Mesodermal cell (in vitro differentiated cells): ENCODE data around the gene KCNAB3.

Experiments
- H3K27ac ChIP-seq: 2 replicates; pipeline ENCODE4 v1.7.0; 2013; ENCODE audit warnings: mild to moderate bottlenecking, low read depth, low read length, moderate library complexity; ENCODE audit not compliant: severe bottlenecking
- H3K36me3 ChIP-seq: 2 replicates; pipeline ENCODE4 v1.7.1; 2013; ENCODE audit warnings: mild to moderate bottlenecking, low read length, moderate library complexity; ENCODE audit not compliant: control insufficient read depth, insufficient read depth
- H3K4me1 ChIP-seq: one replicate; pipeline ENCODE4 v1.7.1; 2013; ENCODE audit warnings: mild to moderate bottlenecking, low read length; ENCODE audit not compliant: insufficient read depth, control insufficient read depth, poor library complexity, severe bottlenecking
- H3K4me3 ChIP-seq: 2 replicates; pipeline ENCODE4 v1.7.0; 2013; ENCODE audit warnings: low read length, control low read depth, mild to moderate bottlenecking; ENCODE audit not compliant: insufficient read depth, poor library complexity, severe bottlenecking; ENCODE audit errors: extremely low read depth
- H3K9me3 ChIP-seq: 2 replicates; pipeline ENCODE4 v1.7.1; 2013; ENCODE audit warnings: mild to moderate bottlenecking, low read length, moderate library complexity; ENCODE audit not compliant: control insufficient read depth
- WGBS, 2 experiments: methylation state at CpG; one replicate each; pipeline ENCODE4 v1.1.5; 2013; ENCODE audit warnings: missing lambda C conversion rate in 2 of 2; ENCODE audit not compliant: insufficient coverage in 2 of 2; 5-methylcytosine and 5-hydroxymethylcytosine counted together

The KCNAB3 gene

GRCh38 chr17:7940743-7941142 is 11.1 kb upstream of the KCNAB3 start:
- Histone ChIP-seq H3K36me3 (peaks cover 88% of the 10 kb centered on the region), H3K4me1 (no peaks in the 10 kb centered on the region), H3K4me3 (no peak overlapping the region), H3K27ac (no peak overlapping the region), H3K9me3 (no peaks in the 10 kb centered on the region)
- WGBS, 2 experiments: 96 to 100% methylated on average over 3 to 4 of the region's 6 CpGs

- Histone ChIP-seq H3K27ac (no peak overlapping the region), H3K4me1 (no peaks in the 10 kb centered on the region), H3K4me3 (no peak overlapping the region), H3K9me3 (no peaks in the 10 kb centered on the region), H3K36me3 (peaks cover 89% of the 10 kb centered on the region)
- 90 to 95% methylated on average over 4 of the region's 4 CpGs for WGBS, 2 experiments
Observed at GRCh38 chr17:7940034-7940433, 10.4 kb upstream of the KCNAB3 start.

- Histone ChIP-seq H3K27ac (no peak overlapping the region), H3K36me3 (peaks cover 71% of the 10 kb centered on the region), H3K4me1 (peaks cover 10% of the 10 kb centered on the region), H3K9me3 (no peaks in the 10 kb centered on the region), H3K4me3 (no peak overlapping the region)
Observed at GRCh38 chr17:7935859-7936258, 6.2 kb upstream of the KCNAB3 start.

GRCh38 chr17:7932949-7933348 is 3.3 kb upstream of the KCNAB3 start:
- WGBS, 2 experiments: 14 to 20% methylated on average over 9 to 10 of the region's 16 CpGs
- H3K4me3 ChIP-seq: peak overlapping the region; percentile 70
- no peaks in the 10 kb centered on the region for H3K9me3 ChIP-seq
- H3K4me1 ChIP-seq: peaks cover 10% of the 10 kb centered on the region
- peaks cover 46% of the 10 kb centered on the region for H3K36me3 ChIP-seq
- peak overlapping the region; percentile 3 for H3K27ac ChIP-seq

- Histone ChIP-seq H3K9me3 (no peaks in the 10 kb centered on the region), H3K36me3 (peaks cover 43% of the 10 kb centered on the region), H3K4me3 (peak overlapping the region; percentile 70), H3K27ac (peak overlapping the region; percentile 3), H3K4me1 (peaks cover 10% of the 10 kb centered on the region)
- WGBS, 2 experiments: 0 to 1% methylated on average over 13 to 17 of the region's 17 CpGs
Observed at GRCh38 chr17:7932483-7932891, 2.8 kb upstream of the KCNAB3 start.

- H3K4me1 ChIP-seq: peaks cover 10% of the 10 kb centered on the region
- peak within 1 kb of the TSS; percentile 70 for H3K4me3 ChIP-seq
- peak within 1 kb of the TSS; percentile 3 for H3K27ac ChIP-seq
- WGBS, 2 experiments: 0 to 1% methylated on average over 41 to 47 of the region's 55 CpGs
- H3K36me3 ChIP-seq: peaks cover 38% of the 10 kb centered on the region
- H3K9me3 ChIP-seq: no peaks in the 10 kb centered on the region
Observed at GRCh38 chr17:7931709-7932482, 2.2 kb upstream of the KCNAB3 start, which contains the start of the genes CNTROB and TRAPPC1. CNTROB (plus strand) TSS chr17:7932206; CDS start chr17:7933080, 874 bp downstream. TRAPPC1 (minus strand) TSS chr17:7931946; CDS start chr17:7931829, 117 bp downstream.

GRCh38 chr17:7930841-7931631 is 1.4 kb upstream of the KCNAB3 start:
- Histone ChIP-seq H3K27ac (no peak overlapping the region), H3K36me3 (peaks cover 30% of the 10 kb centered on the region), H3K4me3 (peak overlapping the region; percentile 70), H3K4me1 (peaks cover 10% of the 10 kb centered on the region), H3K9me3 (no peaks in the 10 kb centered on the region)
- 45 to 62% methylated on average over 9 to 12 of the region's 20 CpGs for WGBS, 2 experiments

- Histone ChIP-seq H3K9me3 (no peaks in the 10 kb centered on the region), H3K4me1 (peaks cover 4% of the 10 kb centered on the region), H3K27ac (no peak overlapping the region), H3K36me3 (peaks cover 5% of the 10 kb centered on the region), H3K4me3 (no peak overlapping the region)
- 83 to 100% methylated on average over 3 of the region's 3 CpGs for WGBS, 2 experiments
Observed at GRCh38 chr17:7927596-7927995, 2.1 kb downstream of the KCNAB3 start.

GRCh38 chr17:7922845-7923628 is 6.6 kb downstream of the KCNAB3 start:
- H3K9me3 ChIP-seq: no peaks in the 10 kb centered on the region
- H3K36me3 ChIP-seq: no peaks in the 10 kb centered on the region
- 34% methylated on average over 39 of the region's 45 CpGs for WGBS, 2 experiments
- H3K4me3 ChIP-seq: peak overlapping the region; percentile 22
- H3K4me1 ChIP-seq: peaks cover 7% of the 10 kb centered on the region
- no peak overlapping the region for H3K27ac ChIP-seq

- Histone ChIP-seq H3K4me3 (peak overlapping the region; percentile 22), H3K4me1 (peaks cover 7% of the 10 kb centered on the region), H3K36me3 (no peaks in the 10 kb centered on the region), H3K27ac (no peak overlapping the region), H3K9me3 (no peaks in the 10 kb centered on the region)
- 61 to 63% methylated on average over 11 to 16 of the region's 16 CpGs for WGBS, 2 experiments
Observed at GRCh38 chr17:7922269-7922844, 7.3 kb downstream of the KCNAB3 start.
